Testis (tissue), 3 donors: ENCODE data around the gene UBALD1. TPM values are rescaled to one million over a fixed set of nuclear protein-coding genes. Genes with fewer than 3 reads are reported as not detected.
A peak's percentile ranks its signal among the peaks of the same experiment; 100 is the strongest.

Experiments used
- DNase-seq: peaks from one replicate; pipeline ENCODE4 v3.0.0-alpha.2; 2019
- H3K27ac ChIP-seq, 2 donors: fragments of 200-600 bp; sonication (generic); one replicate each; pipeline ENCODE4 v1.5.1; 2019
- H3K27me3 ChIP-seq: fragments of 200-600 bp; sonication (generic); one replicate; pipeline ENCODE4 v1.5.1; 2019
- H3K36me3 ChIP-seq: fragments of 200-600 bp; sonication (generic); one replicate; pipeline ENCODE4 v1.5.1; 2017; ENCODE audit warnings: low read depth; ENCODE audit errors: missing control alignments
- H3K4me1 ChIP-seq: fragments of 200-600 bp; sonication (generic); one replicate; pipeline ENCODE4 v1.5.1; 2019
- H3K4me3 ChIP-seq, 2 donors: fragments of 200-600 bp; sonication (generic); one replicate each; pipeline ENCODE4 v1.5.1; 2017 to 2019
- H3K9me3 ChIP-seq: fragments of 200-600 bp; sonication (generic); one replicate; pipeline ENCODE4 v1.5.1; 2017
- CTCF ChIP-seq, 3 experiments: fragments of 450-650 bp in 2 of 3; fragments of 200-600 bp in 1 of 3; sonication (generic) in 1 of 3; IDR thresholded peaks; one replicate each; pipeline ENCODE4 v1.5.1; 2016 to 2019; ENCODE audit warnings: antibody characterized with exemption in 3 of 3, mild to moderate bottlenecking in 2 of 3, moderate library complexity in 1 of 3
- POLR2A ChIP-seq: fragments of 450-650 bp; IDR thresholded peaks from one replicate; pipeline ENCODE4 v1.6.1; 2017; ENCODE audit warnings: antibody characterized with exemption, mild to moderate bottlenecking, moderate library complexity
- WGBS, 2 donors: methylation state at CpG; one replicate each; pipeline ENCODE4 v1.1.5; 2018; 5-methylcytosine and 5-hydroxymethylcytosine counted together
- intact Hi-C: fragments of 100-400 bp; cut with DNase I; formaldehyde crosslinking; loops from one replicate; pipeline ENCODE4 v1.15.1; 2023; ENCODE audit warnings: low total_unique reads
- polyA plus RNA-seq: library from polyadenylated mRNA; stranded (reverse); fragments of 350-450 nt; fragmentation: Illumina TruSeq; extraction: RNeasy Lipid Tissue Mini Kit (QIAGEN cat#74804); gene quantifications from one replicate; pipeline ENCODE4 v1.2.3, GENCODE V29; 2014; ENCODE audit warnings: low read depth, low replicate concordance; ENCODE audit not compliant: insufficient read depth
- total RNA-seq, 2 donors: library from RNA; depleted of rRNA; stranded (reverse); fragments of >200 nt; gene quantifications; one replicate each; pipeline ENCODE4 v1.2.3, GENCODE V29; 2016

The UBALD1 gene
- total and polyA plus RNA-seq, 3 donors from 2014 or later: 15.9 to 33.3 (median 25.0) TPM

- 48 to 58% methylated on average over 14 of the region's 18 CpGs for WGBS, 2 donors
- Histone ChIP-seq H3K4me1 (peaks cover 12% of the 10 kb centered on the region), H3K27ac (no peak overlapping the region), H3K36me3 (no peaks in the 10 kb centered on the region), H3K27me3 (no peaks in the 10 kb centered on the region), H3K4me3 (no peak overlapping the region), H3K9me3 (no peaks in the 10 kb centered on the region)
- TF ChIP-seq CTCF (IDR thresholded peaks at IDR 0.05): no peak
- TF ChIP-seq POLR2A: no peak
- intact Hi-C loops: no loop called here
- DNase-seq: peak; percentile 83
Measured at GRCh38 chr16:4660454-4661007, 45.8 kb upstream of the UBALD1 start.

- Histone ChIP-seq H3K4me1 (peaks cover 13% of the 10 kb centered on the region), H3K4me3 (no peak overlapping the region), H3K27ac (no peak overlapping the region), H3K9me3 (no peaks in the 10 kb centered on the region), H3K27me3 (no peaks in the 10 kb centered on the region), H3K36me3 (no peaks in the 10 kb centered on the region)
- intact Hi-C loops: no loop called here
- 79 to 90% methylated on average over 16 to 29 of the region's 29 CpGs for WGBS, 2 donors
- no peak for DNase-seq
- no peak for TF ChIP-seq CTCF (IDR thresholded peaks at IDR 0.05)
- TF ChIP-seq POLR2A: no peak
Measured at GRCh38 chr16:4659363-4660353, 45.0 kb upstream of the UBALD1 start.

GRCh38 chr16:4656695-4657686 is 42.3 kb upstream of the UBALD1 start:
- Histone ChIP-seq H3K36me3 (no peaks in the 10 kb centered on the region), H3K27me3 (no peaks in the 10 kb centered on the region), H3K9me3 (no peaks in the 10 kb centered on the region), H3K4me1 (peaks cover 21% of the 10 kb centered on the region), H3K4me3 (no peak overlapping the region), H3K27ac (no peak overlapping the region)
- no peak for DNase-seq
- intact Hi-C loops: no loop called here
- WGBS, 2 donors: 93 to 95% methylated on average over 8 to 25 of the region's 25 CpGs
- TF ChIP-seq CTCF (IDR thresholded peaks at IDR 0.05) (no peak), POLR2A (no peak)

- TF ChIP-seq CTCF (IDR thresholded peaks at IDR 0.05): no peak
- TF ChIP-seq POLR2A: no peak
- no peak overlapping the region for H3K27ac ChIP-seq
- H3K36me3 ChIP-seq: no peaks in the 10 kb centered on the region
- peaks cover 21% of the 10 kb centered on the region for H3K4me1 ChIP-seq
- no peak for DNase-seq
- H3K9me3 ChIP-seq: no peaks in the 10 kb centered on the region
- H3K4me3 ChIP-seq: no peak overlapping the region
- H3K27me3 ChIP-seq: no peaks in the 10 kb centered on the region
- WGBS, 2 donors: 94% methylated on average over 12 of the region's 12 CpGs
- intact Hi-C loops: no loop called here
Measured at GRCh38 chr16:4656221-4656620, 41.5 kb upstream of the UBALD1 start.
